ENCODE measurements around the gene TIGD3.

DNA sequence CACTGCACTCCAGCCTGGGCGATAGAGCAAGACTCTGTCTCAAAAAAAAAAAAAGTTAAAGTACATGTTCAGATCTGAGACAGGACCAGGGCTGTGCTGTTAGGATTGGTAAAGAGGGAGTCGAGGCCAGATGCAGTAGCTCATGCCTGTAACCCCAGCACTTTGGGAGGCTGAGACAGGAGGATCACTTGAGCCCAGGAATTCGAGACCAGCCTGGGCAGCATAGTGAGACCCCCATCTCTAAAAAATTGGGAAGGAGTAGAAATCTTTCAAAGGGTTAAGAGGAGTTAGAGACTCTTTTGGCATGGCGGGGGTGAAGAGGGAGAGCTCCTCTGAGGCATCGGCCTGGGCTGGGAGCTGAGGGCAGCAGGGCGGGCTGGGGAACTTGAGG lies 16.1 kb downstream of the TIGD3 start:
- TF ChIP-seq SRF (IDR thresholded peaks at IDR 0.05; ENCODE audit: low read depth in 2 of 2, low read length in 2 of 2) (no peak), BHLHE40 (IDR thresholded peaks at IDR 0.05; ENCODE audit: borderline replicate concordance in 1 of 2, low read depth in 2 of 2, low read length in 1 of 2) (no peak), ZNF274 (IDR thresholded peaks at IDR 0.05; ENCODE audit: insufficient read depth, insufficient read length) (no peak), MXI1 (IDR thresholded peaks at IDR 0.05; ENCODE audit: low read depth, low read length) (no peak), CBX3 (IDR thresholded peaks at IDR 0.05; ENCODE audit: borderline replicate concordance, low read depth) (no peak), BACH1 (IDR thresholded peaks at IDR 0.05; ENCODE audit: borderline replicate concordance) (no peak), NFYB (IDR thresholded peaks at IDR 0.05; ENCODE audit: insufficient read depth, low read depth, low read length) (no peak), TCF12 (IDR thresholded peaks at IDR 0.05; ENCODE audit: low read depth, low read length) (no peak), EP300 (IDR thresholded peaks at IDR 0.05; ENCODE audit: borderline replicate concordance in 1 of 2, control insufficient read depth in 1 of 2, low read depth in 2 of 2, low read length in 2 of 2) (no peak), POLR2AphosphoS5 (IDR thresholded peaks at IDR 0.05; ENCODE audit: low read length) (no peak)
- TF ChIP-seq, protein P1, sequence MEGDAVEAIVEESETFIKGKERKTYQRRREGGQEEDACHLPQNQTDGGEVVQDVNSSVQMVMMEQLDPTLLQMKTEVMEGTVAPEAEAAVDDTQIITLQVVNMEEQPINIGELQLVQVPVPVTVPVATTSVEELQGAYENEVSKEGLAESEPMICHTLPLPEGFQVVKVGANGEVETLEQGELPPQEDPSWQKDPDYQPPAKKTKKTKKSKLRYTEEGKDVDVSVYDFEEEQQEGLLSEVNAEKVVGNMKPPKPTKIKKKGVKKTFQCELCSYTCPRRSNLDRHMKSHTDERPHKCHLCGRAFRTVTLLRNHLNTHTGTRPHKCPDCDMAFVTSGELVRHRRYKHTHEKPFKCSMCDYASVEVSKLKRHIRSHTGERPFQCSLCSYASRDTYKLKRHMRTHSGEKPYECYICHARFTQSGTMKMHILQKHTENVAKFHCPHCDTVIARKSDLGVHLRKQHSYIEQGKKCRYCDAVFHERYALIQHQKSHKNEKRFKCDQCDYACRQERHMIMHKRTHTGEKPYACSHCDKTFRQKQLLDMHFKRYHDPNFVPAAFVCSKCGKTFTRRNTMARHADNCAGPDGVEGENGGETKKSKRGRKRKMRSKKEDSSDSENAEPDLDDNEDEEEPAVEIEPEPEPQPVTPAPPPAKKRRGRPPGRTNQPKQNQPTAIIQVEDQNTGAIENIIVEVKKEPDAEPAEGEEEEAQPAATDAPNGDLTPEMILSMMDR (IDR thresholded peaks at IDR 0.05 in 2 of 3, conservative IDR thresholded peaks at IDR 0.05 in 1 of 3; ENCODE audit: control insufficient read depth in 2 of 3, extremely low read depth in 1 of 3, insufficient read depth in 1 of 3, low read depth in 3 of 3, low read length in 3 of 3): no peak
- TF ChIP-seq, protein P2, sequence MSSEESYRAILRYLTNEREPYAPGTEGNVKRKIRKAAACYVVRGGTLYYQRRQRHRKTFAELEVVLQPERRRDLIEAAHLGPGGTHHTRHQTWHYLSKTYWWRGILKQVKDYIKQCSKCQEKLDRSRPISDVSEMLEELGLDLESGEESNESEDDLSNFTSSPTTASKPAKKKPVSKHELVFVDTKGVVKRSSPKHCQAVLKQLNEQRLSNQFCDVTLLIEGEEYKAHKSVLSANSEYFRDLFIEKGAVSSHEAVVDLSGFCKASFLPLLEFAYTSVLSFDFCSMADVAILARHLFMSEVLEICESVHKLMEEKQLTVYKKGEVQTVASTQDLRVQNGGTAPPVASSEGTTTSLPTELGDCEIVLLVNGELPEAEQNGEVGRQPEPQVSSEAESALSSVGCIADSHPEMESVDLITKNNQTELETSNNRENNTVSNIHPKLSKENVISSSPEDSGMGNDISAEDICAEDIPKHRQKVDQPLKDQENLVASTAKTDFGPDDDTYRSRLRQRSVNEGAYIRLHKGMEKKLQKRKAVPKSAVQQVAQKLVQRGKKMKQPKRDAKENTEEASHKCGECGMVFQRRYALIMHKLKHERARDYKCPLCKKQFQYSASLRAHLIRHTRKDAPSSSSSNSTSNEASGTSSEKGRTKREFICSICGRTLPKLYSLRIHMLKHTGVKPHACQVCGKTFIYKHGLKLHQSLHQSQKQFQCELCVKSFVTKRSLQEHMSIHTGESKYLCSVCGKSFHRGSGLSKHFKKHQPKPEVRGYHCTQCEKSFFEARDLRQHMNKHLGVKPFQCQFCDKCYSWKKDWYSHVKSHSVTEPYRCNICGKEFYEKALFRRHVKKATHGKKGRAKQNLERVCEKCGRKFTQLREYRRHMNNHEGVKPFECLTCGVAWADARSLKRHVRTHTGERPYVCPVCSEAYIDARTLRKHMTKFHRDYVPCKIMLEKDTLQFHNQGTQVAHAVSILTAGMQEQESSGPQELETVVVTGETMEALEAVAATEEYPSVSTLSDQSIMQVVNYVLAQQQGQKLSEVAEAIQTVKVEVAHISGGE (CRISPR knock-in tag; IDR thresholded peaks at IDR 0.05): no peak
- TF ChIP-seq, protein P3, sequence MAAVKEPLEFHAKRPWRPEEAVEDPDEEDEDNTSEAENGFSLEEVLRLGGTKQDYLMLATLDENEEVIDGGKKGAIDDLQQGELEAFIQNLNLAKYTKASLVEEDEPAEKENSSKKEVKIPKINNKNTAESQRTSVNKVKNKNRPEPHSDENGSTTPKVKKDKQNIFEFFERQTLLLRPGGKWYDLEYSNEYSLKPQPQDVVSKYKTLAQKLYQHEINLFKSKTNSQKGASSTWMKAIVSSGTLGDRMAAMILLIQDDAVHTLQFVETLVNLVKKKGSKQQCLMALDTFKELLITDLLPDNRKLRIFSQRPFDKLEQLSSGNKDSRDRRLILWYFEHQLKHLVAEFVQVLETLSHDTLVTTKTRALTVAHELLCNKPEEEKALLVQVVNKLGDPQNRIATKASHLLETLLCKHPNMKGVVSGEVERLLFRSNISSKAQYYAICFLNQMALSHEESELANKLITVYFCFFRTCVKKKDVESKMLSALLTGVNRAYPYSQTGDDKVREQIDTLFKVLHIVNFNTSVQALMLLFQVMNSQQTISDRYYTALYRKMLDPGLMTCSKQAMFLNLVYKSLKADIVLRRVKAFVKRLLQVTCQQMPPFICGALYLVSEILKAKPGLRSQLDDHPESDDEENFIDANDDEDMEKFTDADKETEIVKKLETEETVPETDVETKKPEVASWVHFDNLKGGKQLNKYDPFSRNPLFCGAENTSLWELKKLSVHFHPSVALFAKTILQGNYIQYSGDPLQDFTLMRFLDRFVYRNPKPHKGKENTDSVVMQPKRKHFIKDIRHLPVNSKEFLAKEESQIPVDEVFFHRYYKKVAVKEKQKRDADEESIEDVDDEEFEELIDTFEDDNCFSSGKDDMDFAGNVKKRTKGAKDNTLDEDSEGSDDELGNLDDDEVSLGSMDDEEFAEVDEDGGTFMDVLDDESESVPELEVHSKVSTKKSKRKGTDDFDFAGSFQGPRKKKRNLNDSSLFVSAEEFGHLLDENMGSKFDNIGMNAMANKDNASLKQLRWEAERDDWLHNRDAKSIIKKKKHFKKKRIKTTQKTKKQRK (IDR thresholded peaks at IDR 0.05; ENCODE audit: low read depth, low read length): no peak
